Gastroesophageal sphincter (tissue), 3 donors: Measurements from ENCODE around the gene MISP3.
"Not testable (repeated sequence)": the region's sequence is repeated elsewhere in the genome, so short reads cannot be mapped to it uniquely, and the experiment has no call there.

Experiments used
- CTCF ChIP-seq, 4 experiments: fragments of 200-600 bp in 2 of 4; fragments of 450-650 bp in 2 of 4; sonication (generic) in 1 of 4; IDR thresholded peaks; one replicate each; pipeline ENCODE4 v1.5.1; 2017 to 2019; ENCODE audit warnings: antibody characterized with exemption in 4 of 4, mild to moderate bottlenecking in 2 of 4, moderate library complexity in 2 of 4
- POLR2A ChIP-seq, 2 donors: fragments of 450-650 bp; IDR thresholded peaks; one replicate each; pipeline ENCODE4 v1.6.1; 2017; ENCODE audit warnings: antibody characterized with exemption in 2 of 2, mild to moderate bottlenecking in 2 of 2, moderate library complexity in 1 of 2

DNA sequence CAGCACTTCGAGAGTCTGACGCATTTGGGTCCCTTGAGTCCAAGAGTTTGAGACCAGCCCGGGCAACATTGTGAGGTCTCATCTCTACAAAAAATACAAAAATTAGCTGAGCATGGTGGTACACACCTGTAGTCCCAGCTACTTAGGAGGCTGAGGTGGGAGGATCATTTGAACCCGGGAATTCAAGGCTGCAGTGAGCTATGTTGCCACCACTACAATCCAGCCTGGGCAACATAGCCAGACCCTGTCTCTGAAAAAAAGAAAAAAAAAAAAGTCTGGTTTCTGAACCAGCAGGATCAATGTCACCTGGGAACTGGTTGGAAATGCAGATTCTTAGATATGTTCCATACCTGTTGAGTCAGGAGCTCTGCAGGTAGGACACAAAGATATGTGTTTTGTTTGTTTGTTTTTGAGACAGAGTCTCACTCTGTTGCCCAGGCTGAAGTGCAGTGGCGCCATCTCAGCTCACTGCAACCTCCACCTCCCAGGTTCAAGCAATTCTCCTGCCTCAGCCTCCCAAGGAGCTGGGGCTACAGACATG lies 45.9 kb upstream of the MISP3 start:
- not testable (repeated sequence) for TF ChIP-seq CTCF, POLR2A (IDR thresholded peaks at IDR 0.05)
